NT2/D1 (cell line): ENCODE results near the gene MNX1.

Experiments
- YY1 ChIP-seq: IDR thresholded peaks from 2 replicates; pipeline ENCODE4 v1.6.1; 2011; ENCODE audit not compliant: insufficient read length, insufficient read depth
- ZNF274 ChIP-seq: IDR thresholded peaks from 2 replicates; pipeline ENCODE4 v1.6.1; 2011; ENCODE audit warnings: mild to moderate bottlenecking, low read depth, low read length

GRCh38 chr7:156962145-156962544 is 48.3 kb downstream of the MNX1 start:
- no peak for TF ChIP-seq YY1
- TF ChIP-seq ZNF274, result no peak
